PC-9 (cell line): ENCODE measurements around the gene USH2A. TPM values are rescaled to one million over a fixed set of nuclear protein-coding genes. Genes with fewer than 3 reads are reported as not detected.

Source experiments
- BruUV-seq: library from RNA; stranded (reverse); fragments of 400-500 nt; replicated peaks from 2 replicates; lab custom pipeline; 2021; lab: Mats Ljungman, UMichigan
- CTCF ChIA-PET: fragments of 300-600 bp; sonication (Branson Sonifier 250); formaldehyde crosslinking; loops from one replicate; lab custom pipeline; 2022; ENCODE audit warnings: antibody characterized with exemption; lab: Charles Lee
- POLR2A ChIA-PET: fragments of 300-600 bp; sonication (Branson Sonifier 250); formaldehyde crosslinking; loops from one replicate; lab custom pipeline; 2022; ENCODE audit warnings: antibody characterized with exemption; ENCODE audit not compliant: unreplicated experiment; lab: Charles Lee
- DNase-seq, 2 experiments: peaks; one replicate each; pipeline versions ENCODE4 v3.0.0 to v3.0.0-alpha.2; 2015 to 2022; ENCODE audit warnings: mixed read lengths in 1 of 2
- H2AFZ ChIP-seq: fragments of 200-600 bp; sonication (generic); 2 replicates; pipeline ENCODE4 v1.8.1; 2017; ENCODE audit warnings: antibody characterized with exemption
- H3F3A ChIP-seq: fragments of 200-600 bp; sonication (generic); 2 replicates; pipeline ENCODE4 v1.8.1; 2017; ENCODE audit warnings: antibody characterized with exemption, mild to moderate bottlenecking, low read depth; ENCODE audit not compliant: insufficient read depth
- H3K27ac ChIP-seq: fragments of 200-600 bp; sonication (generic); 2 replicates; pipeline ENCODE4 v1.6.1; 2016; ENCODE audit warnings: mixed run types
- H3K27me3 ChIP-seq: fragments of 200-600 bp; sonication (generic); 2 replicates; pipeline ENCODE4 v1.6.1; 2016; ENCODE audit warnings: low read depth, mixed run types; ENCODE audit not compliant: insufficient read depth
- H3K36me3 ChIP-seq: fragments of 200-600 bp; sonication (generic); 2 replicates; pipeline ENCODE4 v1.6.1; 2016; ENCODE audit warnings: low read depth, mixed run types
- H3K4me1 ChIP-seq: fragments of 200-600 bp; sonication (generic); replicated peaks from 2 replicates; pipeline ENCODE4 v1.6.1; 2016; ENCODE audit warnings: mixed run types; ENCODE audit not compliant: insufficient read depth
- H3K4me2 ChIP-seq: fragments of 200-600 bp; sonication (generic); 2 replicates; pipeline ENCODE4 v1.6.1; 2017; ENCODE audit warnings: mixed run types
- H3K4me3 ChIP-seq: fragments of 200-600 bp; sonication (generic); 2 replicates; pipeline ENCODE4 v1.6.1; 2016; ENCODE audit warnings: mixed run types
- H3K79me2 ChIP-seq: fragments of 200-600 bp; sonication (generic); 2 replicates; pipeline ENCODE4 v1.6.1; 2017; ENCODE audit warnings: low read depth, mixed run types
- H3K9me2 ChIP-seq: fragments of 200-600 bp; sonication (generic); 2 replicates; pipeline ENCODE4 v1.8.1; 2017; ENCODE audit warnings: mild to moderate bottlenecking; ENCODE audit not compliant: insufficient read depth
- H3K9me3 ChIP-seq: fragments of 200-600 bp; sonication (generic); 2 replicates; pipeline ENCODE4 v1.8.1; 2016; ENCODE audit warnings: low read depth; ENCODE audit not compliant: insufficient read depth
- H4K20me1 ChIP-seq: fragments of 200-600 bp; sonication (generic); 2 replicates; pipeline ENCODE4 v1.8.1; 2017; ENCODE audit not compliant: insufficient read depth
- EZH2 ChIP-seq: fragments of 200-600 bp; sonication (generic); IDR thresholded peaks from 2 replicates; pipeline ENCODE4 v1.8.0; 2017; ENCODE audit warnings: antibody characterized with exemption, low read depth
- intact Hi-C: fragments of 100-400 bp; cut with micrococcal nuclease; formaldehyde crosslinking; loops from one replicate; pipeline ENCODE4 v1.10.0; 2022; ENCODE audit not compliant: unreplicated experiment
- total RNA-seq: library from RNA; stranded (reverse); gene quantifications from 2 replicates; pipeline ENCODE4 v1.2.3, GENCODE V29; 2021
- TF ChIP-seq, protein P1 (sequence below): fragments of 200-600 bp; sonication (generic); conservative IDR thresholded peaks from 2 replicates; pipeline ENCODE4 v1.6.1; 2017; ENCODE audit warnings: mixed run types, antibody characterized with exemption, mild to moderate bottlenecking, moderate library complexity

Gene USH2A
- total RNA-seq, 1 experiment from 2014 or later = not detected

GRCh38 chr1:216207154-216207553 lies 216.1 kb downstream of the USH2A start:
- Histone ChIP-seq H2AFZ (no peak overlapping the region), H3F3A (no peaks in the 10 kb centered on the region), H4K20me1 (no peaks in the 10 kb centered on the region), H3K36me3 (no peaks in the 10 kb centered on the region), H3K4me2 (no peak overlapping the region), H3K4me3 (no peak overlapping the region), H3K9me3 (no peaks in the 10 kb centered on the region), H3K79me2 (no peaks in the 10 kb centered on the region), H3K27ac (no peak overlapping the region), H3K4me1 (no peaks in the 10 kb centered on the region), H3K27me3 (no peaks in the 10 kb centered on the region), H3K9me2 (no peaks in the 10 kb centered on the region)
- no peak for DNase-seq
- POLR2A ChIA-PET = no interaction called here
- BruUV-seq = no TSS peak
- intact Hi-C loops = no loop called here
- CTCF ChIA-PET = no interaction called here
- TF ChIP-seq, protein P1, sequence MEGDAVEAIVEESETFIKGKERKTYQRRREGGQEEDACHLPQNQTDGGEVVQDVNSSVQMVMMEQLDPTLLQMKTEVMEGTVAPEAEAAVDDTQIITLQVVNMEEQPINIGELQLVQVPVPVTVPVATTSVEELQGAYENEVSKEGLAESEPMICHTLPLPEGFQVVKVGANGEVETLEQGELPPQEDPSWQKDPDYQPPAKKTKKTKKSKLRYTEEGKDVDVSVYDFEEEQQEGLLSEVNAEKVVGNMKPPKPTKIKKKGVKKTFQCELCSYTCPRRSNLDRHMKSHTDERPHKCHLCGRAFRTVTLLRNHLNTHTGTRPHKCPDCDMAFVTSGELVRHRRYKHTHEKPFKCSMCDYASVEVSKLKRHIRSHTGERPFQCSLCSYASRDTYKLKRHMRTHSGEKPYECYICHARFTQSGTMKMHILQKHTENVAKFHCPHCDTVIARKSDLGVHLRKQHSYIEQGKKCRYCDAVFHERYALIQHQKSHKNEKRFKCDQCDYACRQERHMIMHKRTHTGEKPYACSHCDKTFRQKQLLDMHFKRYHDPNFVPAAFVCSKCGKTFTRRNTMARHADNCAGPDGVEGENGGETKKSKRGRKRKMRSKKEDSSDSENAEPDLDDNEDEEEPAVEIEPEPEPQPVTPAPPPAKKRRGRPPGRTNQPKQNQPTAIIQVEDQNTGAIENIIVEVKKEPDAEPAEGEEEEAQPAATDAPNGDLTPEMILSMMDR = no peak

DNA sequence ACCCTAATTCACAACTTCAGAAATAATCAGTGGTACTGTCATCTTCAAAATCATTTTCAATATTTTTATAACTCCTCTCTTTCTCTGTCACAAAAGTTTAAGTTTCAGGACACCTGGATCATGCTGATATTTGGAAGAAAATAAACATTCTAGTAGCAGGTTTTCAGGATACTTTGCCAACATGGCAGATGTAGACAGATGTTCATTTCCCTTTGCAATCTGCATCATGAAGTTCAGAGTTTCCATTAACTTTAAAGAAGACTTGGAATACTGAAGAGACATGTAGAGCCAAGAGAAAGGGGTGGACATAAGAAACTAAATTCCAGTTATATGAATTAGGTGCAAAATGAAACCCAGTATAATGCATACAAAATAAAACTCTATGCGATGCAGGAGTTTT lies 218.1 kb downstream of the USH2A start:
- Histone ChIP-seq H3K4me1 (no peaks in the 10 kb centered on the region), H3K79me2 (no peaks in the 10 kb centered on the region), H3K27me3 (no peaks in the 10 kb centered on the region), H3F3A (no peaks in the 10 kb centered on the region), H4K20me1 (no peaks in the 10 kb centered on the region), H3K36me3 (no peaks in the 10 kb centered on the region), H3K27ac (no peak overlapping the region), H3K9me2 (no peaks in the 10 kb centered on the region), H3K4me2 (no peak overlapping the region), H3K9me3 (no peaks in the 10 kb centered on the region), H3K4me3 (no peak overlapping the region), H2AFZ (no peak overlapping the region)
- CTCF ChIA-PET = no interaction called here
- no peak for DNase-seq
- no peak for TF ChIP-seq EZH2
- POLR2A ChIA-PET = no interaction called here
- intact Hi-C loops = no loop called here
- BruUV-seq = no TSS peak

DNA sequence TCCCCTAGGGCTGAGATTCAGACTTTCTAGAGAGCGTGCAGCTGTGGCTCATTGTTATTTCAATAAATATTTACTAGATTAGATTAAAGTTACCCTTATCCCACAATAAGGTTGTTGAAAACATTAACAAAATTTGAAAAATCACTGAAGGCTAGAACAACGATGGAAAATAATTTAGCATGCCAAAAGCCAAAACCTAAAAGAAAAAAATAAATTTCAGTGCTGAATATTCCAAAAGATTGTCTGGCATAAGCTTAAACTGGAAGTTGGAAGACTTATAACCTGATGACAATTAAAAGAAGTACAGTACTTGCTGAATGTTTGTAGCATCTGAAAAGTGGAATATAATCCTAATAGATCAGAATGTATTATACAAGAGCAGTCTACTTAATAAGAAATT lies 221.3 kb downstream of the USH2A start:
- Histone ChIP-seq H2AFZ (no peak overlapping the region), H3K79me2 (no peaks in the 10 kb centered on the region), H3K36me3 (no peaks in the 10 kb centered on the region), H3K4me3 (no peak overlapping the region), H3K4me1 (no peaks in the 10 kb centered on the region), H3K9me2 (no peaks in the 10 kb centered on the region), H3K9me3 (no peaks in the 10 kb centered on the region), H4K20me1 (no peaks in the 10 kb centered on the region), H3K27me3 (no peaks in the 10 kb centered on the region), H3K27ac (no peak overlapping the region), H3K4me2 (no peak overlapping the region), H3F3A (no peaks in the 10 kb centered on the region)
- no TSS peak for BruUV-seq
- ChIA-PET CTCF (no interaction called here), POLR2A (no interaction called here)
- DNase-seq = no peak
- intact Hi-C loops = no loop called here
- TF ChIP-seq, protein P1 = no peak
- no peak for TF ChIP-seq EZH2

DNA sequence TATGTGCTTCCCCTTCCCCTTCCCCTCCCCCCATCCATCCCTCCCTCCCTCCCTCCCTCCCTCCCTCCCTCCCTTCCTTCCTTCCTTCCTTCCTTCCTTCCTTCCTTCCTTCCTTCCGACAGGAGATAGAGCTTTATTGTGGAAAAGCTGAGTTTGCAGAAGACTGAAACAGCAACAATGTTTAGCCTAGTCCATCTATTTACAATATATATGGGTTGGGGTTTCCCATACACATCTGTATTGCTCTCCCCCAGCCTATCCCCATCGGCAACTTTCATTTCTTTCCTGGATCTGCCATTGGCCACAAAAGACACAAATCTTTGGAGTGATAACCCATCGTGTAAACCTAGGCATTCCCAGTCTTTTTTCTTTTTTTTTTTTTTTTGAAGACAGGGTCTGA lies 222.3 kb downstream of the USH2A start:
- intact Hi-C loops = no loop called here
- Histone ChIP-seq H2AFZ (no peak overlapping the region), H3K4me2 (no peak overlapping the region), H3K4me3 (no peak overlapping the region), H3K36me3 (no peaks in the 10 kb centered on the region), H3K4me1 (no peaks in the 10 kb centered on the region), H3K9me3 (no peaks in the 10 kb centered on the region), H3K9me2 (no peaks in the 10 kb centered on the region), H3K79me2 (no peaks in the 10 kb centered on the region), H3K27me3 (no peaks in the 10 kb centered on the region), H3F3A (no peaks in the 10 kb centered on the region), H4K20me1 (no peaks in the 10 kb centered on the region), H3K27ac (no peak overlapping the region)
- ChIA-PET POLR2A (no interaction called here), CTCF (no interaction called here)
- TF ChIP-seq, protein P1 = no peak
- no peak for TF ChIP-seq EZH2
- no peak for DNase-seq
- BruUV-seq = no TSS peak
